GM19467 (cell line): ENCODE data around the gene OPN1MW.
A peak's percentile ranks its signal among the peaks of the same experiment; 100 is the strongest.
"Not testable (repeated sequence)": the region's sequence is repeated elsewhere in the genome, so short reads cannot be mapped to it uniquely, and the experiment has no call there.

Experiments used
- ATAC-seq: cut with Tn5 transposase; IDR thresholded peaks from one replicate; pipeline ENCODE4 v1.9.1; 2021; ENCODE audit warnings: mild to moderate bottlenecking, moderate library complexity; ENCODE audit not compliant: unreplicated experiment

Gene OPN1MW

GRCh38 chrX:154209670-154210418, 27.4 kb downstream of the OPN1MW start:
- ATAC-seq, result peak; percentile 66

- ATAC-seq, result not testable (repeated sequence)
Measured at GRCh38 chrX:154211057-154211456, 28.7 kb downstream of the OPN1MW start.

GRCh38 chrX:154211499-154211898, 29.1 kb downstream of the OPN1MW start:
- not testable (repeated sequence) for ATAC-seq

GRCh38 chrX:154219456-154219855, 37.1 kb downstream of the OPN1MW start, which contains the start of gene OPN1MW2:
TSS of gene OPN1MW2 (plus strand) at chrX:154219756. CDS start at chrX:154219816, 60 bp downstream.
- ATAC-seq, result not testable (repeated sequence)

- not testable (repeated sequence) for ATAC-seq
Measured at GRCh38 chrX:154225292-154225691, 42.9 kb downstream of the OPN1MW start.

GRCh38 chrX:154226706-154227105, 44.3 kb downstream of the OPN1MW start:
- ATAC-seq, result not testable (repeated sequence)

- ATAC-seq, result not testable (repeated sequence)
Measured at GRCh38 chrX:154231443-154231842, 49.0 kb downstream of the OPN1MW start.

GRCh38 chrX:154233620-154234019, 51.2 kb downstream of the OPN1MW start:
- not testable (repeated sequence) for ATAC-seq

GRCh38 chrX:154238939-154239559, 56.7 kb downstream of the OPN1MW start:
- ATAC-seq, result not testable (repeated sequence)

- not testable (repeated sequence) for ATAC-seq
Measured at GRCh38 chrX:154239982-154240503, 57.6 kb downstream of the OPN1MW start.
